Ectodermal cell (in vitro differentiated cells): Measurements from ENCODE around the gene CPED1.

Experiments
- H3K27ac ChIP-seq: 2 replicates; pipeline ENCODE4 v1.7.0; 2013; ENCODE audit warnings: mild to moderate bottlenecking, low read depth, low read length; ENCODE audit not compliant: insufficient read depth, poor library complexity, severe bottlenecking
- H3K27me3 ChIP-seq: 2 replicates; pipeline ENCODE4 v1.7.0; 2013; ENCODE audit warnings: mild to moderate bottlenecking, low read length; ENCODE audit not compliant: insufficient read depth, control insufficient read depth, poor library complexity, severe bottlenecking
- H3K36me3 ChIP-seq: one replicate; pipeline ENCODE4 v1.7.0; 2013; ENCODE audit warnings: low read length; ENCODE audit not compliant: control insufficient read depth, insufficient read depth
- H3K4me1 ChIP-seq: one replicate; pipeline ENCODE4 v1.7.0; 2013; ENCODE audit warnings: low read length; ENCODE audit not compliant: control insufficient read depth, insufficient read depth
- H3K4me3 ChIP-seq: 2 replicates; pipeline ENCODE4 v1.7.0; 2013; ENCODE audit warnings: low read depth, low read length, control low read depth; ENCODE audit not compliant: insufficient read depth
- H3K9me3 ChIP-seq: 2 replicates; pipeline ENCODE4 v1.7.0; 2013; ENCODE audit warnings: mild to moderate bottlenecking, low read length, moderate library complexity; ENCODE audit not compliant: control insufficient read depth
- WGBS, 2 experiments: methylation state at CpG; one replicate each; pipeline ENCODE4 v1.1.7; 2013; ENCODE audit warnings: missing lambda C conversion rate in 2 of 2; 5-methylcytosine and 5-hydroxymethylcytosine counted together

The CPED1 gene

GRCh38 chr7:120987683-120988590 is 574 bp upstream of the CPED1 start:
- Histone ChIP-seq H3K4me3 (peak overlapping the region; percentile 26), H3K27me3 (peaks cover 24% of the 10 kb centered on the region), H3K27ac (no peak overlapping the region), H3K9me3 (no peaks in the 10 kb centered on the region), H3K4me1 (peaks cover 3% of the 10 kb centered on the region), H3K36me3 (no peaks in the 10 kb centered on the region)
- 31% methylated on average over 12 of the region's 12 CpGs for WGBS, 2 experiments

- Histone ChIP-seq H3K36me3 (no peaks in the 10 kb centered on the region), H3K4me3 (no peak overlapping the region), H3K4me1 (peaks cover 3% of the 10 kb centered on the region), H3K27me3 (peaks cover 24% of the 10 kb centered on the region), H3K27ac (no peak overlapping the region), H3K9me3 (no peaks in the 10 kb centered on the region)
- WGBS, 2 experiments, result 85 to 87% methylated on average over 14 of the region's 15 CpGs
Observed at GRCh38 chr7:120989257-120990220, 1.0 kb downstream of the CPED1 start.

GRCh38 chr7:120990468-120991118 is 2.1 kb downstream of the CPED1 start:
- no peak overlapping the region for H3K4me3 ChIP-seq
- H3K4me1 ChIP-seq, result peaks cover 3% of the 10 kb centered on the region
- peaks cover 24% of the 10 kb centered on the region for H3K27me3 ChIP-seq
- no peaks in the 10 kb centered on the region for H3K9me3 ChIP-seq
- WGBS, 2 experiments, result 93 to 95% methylated on average over 6 of the region's 6 CpGs
- H3K27ac ChIP-seq, result no peak overlapping the region
- H3K36me3 ChIP-seq, result no peaks in the 10 kb centered on the region

- H3K36me3 ChIP-seq, result no peaks in the 10 kb centered on the region
- H3K4me3 ChIP-seq, result no peak overlapping the region
- peaks cover 3% of the 10 kb centered on the region for H3K4me1 ChIP-seq
- H3K27me3 ChIP-seq, result peaks cover 24% of the 10 kb centered on the region
- 88% methylated on average over 1 of the region's 1 CpG; no CpG with 5 or more reads in 1 of the 2 experiments for WGBS, 2 experiments
- no peak overlapping the region for H3K27ac ChIP-seq
- no peaks in the 10 kb centered on the region for H3K9me3 ChIP-seq
Observed at GRCh38 chr7:120991161-120991560, 2.6 kb downstream of the CPED1 start.

- H3K4me1 ChIP-seq, result peaks cover 3% of the 10 kb centered on the region
- 93 to 100% methylated on average over 1 to 2 of the region's 2 CpGs for WGBS, 2 experiments
- H3K36me3 ChIP-seq, result no peaks in the 10 kb centered on the region
- no peak overlapping the region for H3K4me3 ChIP-seq
- peaks cover 24% of the 10 kb centered on the region for H3K27me3 ChIP-seq
- H3K27ac ChIP-seq, result no peak overlapping the region
- H3K9me3 ChIP-seq, result no peaks in the 10 kb centered on the region
Observed at GRCh38 chr7:120991581-120991980, 3.1 kb downstream of the CPED1 start.

- Histone ChIP-seq H3K27ac (no peak overlapping the region), H3K4me3 (no peak overlapping the region)
Observed at GRCh38 chr7:120992272-120992964, 3.9 kb downstream of the CPED1 start.

GRCh38 chr7:120992965-120993494 is 4.5 kb downstream of the CPED1 start:
- Histone ChIP-seq H3K4me3 (no peak overlapping the region), H3K27me3 (peaks cover 21% of the 10 kb centered on the region), H3K4me1 (peaks cover 3% of the 10 kb centered on the region), H3K36me3 (no peaks in the 10 kb centered on the region), H3K9me3 (no peaks in the 10 kb centered on the region), H3K27ac (no peak overlapping the region)

More at GRCh38 chr7:120992272-120992964, 3.9 kb downstream of the CPED1 start:
- Histone ChIP-seq H3K9me3 (no peaks in the 10 kb centered on the region), H3K27me3 (peaks cover 24% of the 10 kb centered on the region), H3K4me1 (peaks cover 3% of the 10 kb centered on the region), H3K36me3 (no peaks in the 10 kb centered on the region)

GRCh38 chr7:120993553-120994191 is 5.2 kb downstream of the CPED1 start:
- peaks cover 3% of the 10 kb centered on the region for H3K4me1 ChIP-seq
- H3K9me3 ChIP-seq, result no peaks in the 10 kb centered on the region
- 88% methylated on average over 5 of the region's 5 CpGs for WGBS, 2 experiments
- H3K27me3 ChIP-seq, result peaks cover 14% of the 10 kb centered on the region
- no peak overlapping the region for H3K27ac ChIP-seq
- H3K36me3 ChIP-seq, result no peaks in the 10 kb centered on the region
- no peak overlapping the region for H3K4me3 ChIP-seq
